ENCODE results near the gene FAM161B.

GRCh38 chr14:73909681-73910080, 40.2 kb downstream of the FAM161B start:
- TF ChIP-seq CTCF (conservative IDR thresholded peaks at IDR 0.05; ENCODE audit: low read depth, low read length) (no peak), NFE2L2 (IDR thresholded peaks at IDR 0.05; ENCODE audit: low read depth, low read length) (no peak), MAFK (IDR thresholded peaks at IDR 0.05; ENCODE audit: low read depth, low read length) (no peak), BHLHE40 (IDR thresholded peaks at IDR 0.05; ENCODE audit: low read depth, low read length) (no peak), POLR2A (IDR thresholded peaks at IDR 0.05; ENCODE audit: low read depth, low read length) (no peak), MXI1 (IDR thresholded peaks at IDR 0.05; ENCODE audit: borderline replicate concordance, low read depth, low read length) (no peak), USF2 (IDR thresholded peaks at IDR 0.05; ENCODE audit: low read depth, low read length) (no peak), FOS (IDR thresholded peaks at IDR 0.05; ENCODE audit: low read depth, low read length) (no peak), RAD21 (IDR thresholded peaks at IDR 0.05; ENCODE audit: low read length) (no peak), CHD1 (IDR thresholded peaks at IDR 0.05; ENCODE audit: low read depth, low read length) (no peak), RCOR1 (IDR thresholded peaks at IDR 0.05; ENCODE audit: insufficient replicate concordance, low read length) (no peak), ELK1 (IDR thresholded peaks at IDR 0.05; ENCODE audit: borderline replicate concordance, low read depth, low read length) (no peak)

All from IMR-90 (cell line).